Hippocampal formation (tissue), 2 donors: ENCODE data around the gene ASB10.

Experiments used
- DNase-seq, 2 donors: peaks; one replicate each; lab custom pipeline; 2025; lab: John Stamatoyannopoulos, UW

ASB10 gene

GRCh38 chr7:151210087-151210854 is 23.2 kb upstream of the ASB10 start, which contains the start of gene H2BK1:
H2BK1 (minus strand) TSS chr7:151210488; CDS start chr7:151210318, 170 bp downstream.
- DNase-seq = no peak

GRCh38 chr7:151209588-151209987 is 22.5 kb upstream of the ASB10 start:
- DNase-seq = no peak

- DNase-seq = no peak
Observed at GRCh38 chr7:151208253-151208862, 21.3 kb upstream of the ASB10 start.

GRCh38 chr7:151207804-151208203 is 20.8 kb upstream of the ASB10 start:
- DNase-seq = no peak

GRCh38 chr7:151207315-151207714 is 20.3 kb upstream of the ASB10 start:
- no peak for DNase-seq

GRCh38 chr7:151206914-151207313 is 19.9 kb upstream of the ASB10 start:
- DNase-seq = no peak

- no peak for DNase-seq
Observed at GRCh38 chr7:151205730-151206129, 18.7 kb upstream of the ASB10 start.

- DNase-seq = no peak
Observed at GRCh38 chr7:151204383-151205032, 17.5 kb upstream of the ASB10 start.

GRCh38 chr7:151202836-151203235 is 15.8 kb upstream of the ASB10 start:
- DNase-seq = no peak

GRCh38 chr7:151201751-151202150 is 14.7 kb upstream of the ASB10 start:
- no peak for DNase-seq

GRCh38 chr7:151201344-151201743 is 14.3 kb upstream of the ASB10 start:
- no peak for DNase-seq

- peak in 1 of 2 donors; percentile 7 for DNase-seq
Observed at GRCh38 chr7:151198945-151199848, 12.1 kb upstream of the ASB10 start.

GRCh38 chr7:151197932-151198331 is 10.9 kb upstream of the ASB10 start:
- no peak for DNase-seq

- DNase-seq = no peak
Observed at GRCh38 chr7:151195616-151196450, 8.8 kb upstream of the ASB10 start.

GRCh38 chr7:151194188-151194587 is 7.1 kb upstream of the ASB10 start:
- no peak for DNase-seq

- DNase-seq = no peak
Observed at GRCh38 chr7:151193203-151193978, 6.3 kb upstream of the ASB10 start.

GRCh38 chr7:151192002-151192539 is 5.0 kb upstream of the ASB10 start:
- DNase-seq = no peak

GRCh38 chr7:151191544-151191943 is 4.5 kb upstream of the ASB10 start:
- no peak for DNase-seq

- no peak for DNase-seq
Observed at GRCh38 chr7:151189038-151189437, 2.0 kb upstream of the ASB10 start.

GRCh38 chr7:151188252-151188542 is 1.1 kb upstream of the ASB10 start:
- DNase-seq = no peak
